NCI-H345 treated with DMSO at 0.1 percent for 48 hours (cell line): Measurements from ENCODE around the gene KMO.
A peak's percentile ranks its signal among the peaks of the same experiment; 100 is the strongest.

Experiments used
- DNase-seq: peaks from one replicate; lab custom pipeline; 2025; ENCODE audit not compliant: unreplicated experiment; lab: John Stamatoyannopoulos, UW

Gene KMO

DNA sequence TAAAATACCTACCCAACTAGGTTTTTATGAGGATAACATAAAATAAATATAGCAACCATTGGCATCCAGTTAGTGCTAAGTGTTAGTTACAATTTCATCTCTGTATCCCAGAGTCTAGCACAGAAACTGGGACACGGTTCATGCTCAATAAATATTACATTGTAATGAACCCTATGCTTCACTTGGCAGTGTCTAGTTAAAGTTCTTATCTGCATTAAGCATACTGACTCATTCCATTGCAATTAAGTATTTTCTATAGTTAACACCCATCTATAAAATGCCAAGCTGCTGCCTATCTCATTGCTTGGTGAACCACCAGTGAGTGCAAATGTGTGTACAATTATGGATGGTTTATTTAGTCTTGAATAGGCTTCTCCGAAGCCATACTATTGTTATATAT lies 92.8 kb downstream of the KMO start:
- DNase-seq, result no peak

DNA sequence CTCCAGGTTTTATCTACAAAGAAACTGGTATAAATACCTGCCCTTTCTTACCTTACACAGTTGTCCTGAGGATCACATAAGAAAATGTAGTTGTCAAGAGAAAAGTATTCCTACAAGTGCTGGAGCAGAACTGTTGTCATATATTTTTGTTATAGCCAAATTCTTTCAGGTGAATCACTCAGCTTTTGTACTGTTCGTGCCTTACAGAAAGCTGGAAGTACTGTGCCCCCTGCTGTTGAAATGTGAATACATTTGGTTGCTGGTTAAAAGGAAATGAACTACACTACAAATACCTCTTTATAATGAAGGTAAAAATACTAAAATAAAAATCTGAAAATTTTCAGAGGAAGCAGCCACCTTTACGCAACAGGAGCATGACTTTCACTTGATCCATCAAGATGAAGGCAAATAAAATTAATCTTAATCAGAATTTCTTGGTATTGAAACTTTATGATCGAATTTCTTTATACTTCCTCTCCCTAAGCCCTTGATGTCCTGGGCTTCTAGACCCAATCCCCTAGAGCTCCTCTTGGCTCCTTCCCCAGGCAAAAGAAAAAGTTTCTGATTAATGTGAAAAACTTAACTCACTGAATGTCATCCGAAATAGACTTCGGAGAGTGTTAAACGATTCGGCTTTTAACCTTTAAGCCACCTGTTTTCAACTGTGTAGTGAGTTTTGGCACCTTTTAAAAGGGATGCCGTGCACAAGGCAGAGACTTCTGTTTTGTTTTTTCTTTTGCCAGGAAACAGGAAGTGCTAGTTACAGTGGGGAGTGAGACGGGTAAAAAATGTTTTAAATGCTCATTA lies 95.5 kb downstream of the KMO start:
- DNase-seq, result no peak

DNA sequence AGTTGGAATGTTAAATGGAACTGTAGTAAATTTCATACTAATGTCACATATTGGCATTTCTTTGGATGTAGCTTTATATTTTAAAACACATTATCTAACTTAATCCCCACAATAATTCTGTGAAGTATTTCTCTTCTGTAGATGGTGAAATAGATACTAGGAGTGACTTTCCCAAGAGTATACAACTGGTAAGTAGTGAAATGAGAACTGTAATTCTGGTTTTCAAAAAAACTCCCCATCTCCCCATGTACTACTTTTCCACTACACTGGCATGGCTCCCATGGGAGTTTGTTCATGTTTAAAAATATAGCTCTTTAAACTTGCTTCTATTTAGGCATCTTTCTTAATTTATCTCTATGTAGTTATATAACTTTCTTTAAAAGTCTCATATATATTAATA lies 97.8 kb downstream of the KMO start:
- no peak for DNase-seq

DNA sequence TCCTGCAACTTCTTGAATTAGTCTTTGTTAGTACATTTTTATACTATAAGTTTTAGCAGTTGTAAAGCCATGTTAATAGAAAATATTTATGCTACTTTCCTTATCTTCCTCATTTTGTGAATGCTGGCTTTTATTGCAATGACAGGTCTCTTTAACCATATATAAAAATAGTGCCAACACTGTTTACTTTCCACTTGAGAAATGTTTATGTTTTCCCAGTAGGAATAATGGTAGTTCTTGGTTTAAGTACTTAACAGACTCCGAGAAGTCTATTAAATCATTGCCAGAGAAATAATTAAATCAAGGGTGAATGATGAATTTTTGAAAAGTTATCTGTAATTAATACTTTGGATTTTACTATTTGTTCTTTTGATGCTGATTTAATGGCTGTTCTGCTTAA lies 98.3 kb downstream of the KMO start:
- no peak for DNase-seq

DNA sequence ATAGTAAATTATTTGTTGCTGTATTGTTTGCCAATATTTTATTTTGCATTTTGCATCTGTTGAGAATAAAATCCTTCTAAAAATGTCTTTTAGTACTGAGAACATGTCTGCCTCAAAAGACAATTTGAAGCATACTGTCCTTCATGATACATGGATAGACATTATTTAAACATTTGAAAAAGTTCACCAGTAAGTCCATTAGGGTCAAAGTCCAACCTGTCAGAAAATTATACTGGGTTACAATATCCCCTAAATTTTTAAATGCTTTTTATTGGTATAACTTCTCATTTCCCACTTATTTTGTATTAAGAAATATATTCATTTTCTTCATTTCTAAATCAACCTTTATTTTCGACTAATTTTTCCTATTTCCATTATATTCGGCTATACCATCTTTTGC lies 98.7 kb downstream of the KMO start:
- no peak for DNase-seq

DNA sequence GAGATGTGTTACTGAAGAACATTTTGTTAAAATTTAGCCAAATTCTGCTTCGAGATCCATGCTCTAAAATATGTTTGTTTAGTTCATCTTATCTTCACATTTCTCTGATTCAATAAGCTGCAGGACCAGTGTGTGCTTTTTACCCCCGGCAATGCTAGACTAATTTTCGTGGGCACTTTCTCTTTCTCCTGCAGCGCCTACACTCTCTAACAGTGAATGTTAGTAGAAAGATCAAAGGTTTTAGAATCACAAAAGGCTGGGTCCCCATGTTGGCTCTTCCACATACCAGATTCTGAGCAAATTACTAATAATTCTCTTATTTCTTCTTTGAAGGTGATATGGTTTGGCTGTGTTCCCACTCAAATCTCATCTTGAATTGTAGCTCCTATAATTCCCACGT lies 99.5 kb downstream of the KMO start:
- no peak for DNase-seq

DNA sequence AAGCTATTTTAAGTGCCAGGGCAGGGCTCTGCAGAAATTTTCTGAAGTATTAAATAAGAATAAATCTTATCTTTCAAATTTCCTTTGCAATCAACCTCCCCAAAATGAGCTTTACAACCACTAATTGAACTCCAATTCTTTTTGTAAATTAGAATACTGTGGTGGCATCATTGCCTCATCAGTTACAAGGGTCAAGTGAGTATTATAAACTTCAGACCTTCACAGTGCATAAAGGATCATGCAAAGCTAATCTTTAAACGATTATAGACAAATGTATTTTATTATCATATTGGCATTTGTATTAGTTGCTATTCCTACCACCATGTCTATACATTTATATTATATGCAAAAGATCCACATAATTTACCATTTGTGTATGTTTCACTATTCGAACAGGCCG lies 100.8 kb downstream of the KMO start:
- no peak for DNase-seq

DNA sequence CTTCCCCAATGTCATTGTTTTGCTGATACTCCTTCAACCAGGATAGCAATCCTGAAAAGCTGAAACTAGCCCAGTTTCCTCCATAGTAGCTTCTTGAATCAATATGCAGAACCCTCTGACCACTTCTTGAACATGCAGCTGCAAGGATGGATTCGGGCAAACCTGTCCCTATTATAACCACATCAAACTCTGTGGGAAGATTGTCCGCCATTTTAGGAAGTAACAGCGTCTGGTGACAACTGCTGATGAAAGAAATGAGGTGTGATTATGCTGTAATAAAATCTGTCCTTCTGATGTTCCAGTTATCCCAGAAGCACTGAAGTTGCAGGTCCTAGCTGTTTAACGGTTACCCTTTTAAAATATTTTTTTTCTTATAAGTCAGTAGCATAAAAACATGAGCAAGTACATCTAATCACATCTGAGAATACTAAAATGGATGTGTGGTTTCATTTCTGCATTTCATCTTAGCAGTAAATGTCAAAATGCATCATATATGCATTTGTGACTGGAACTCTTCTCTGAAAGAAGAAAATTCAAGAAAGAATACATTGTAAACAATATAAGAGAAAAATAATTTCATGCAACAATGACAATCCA lies 103.5 kb downstream of the KMO start:
- DNase-seq, result no peak

DNA sequence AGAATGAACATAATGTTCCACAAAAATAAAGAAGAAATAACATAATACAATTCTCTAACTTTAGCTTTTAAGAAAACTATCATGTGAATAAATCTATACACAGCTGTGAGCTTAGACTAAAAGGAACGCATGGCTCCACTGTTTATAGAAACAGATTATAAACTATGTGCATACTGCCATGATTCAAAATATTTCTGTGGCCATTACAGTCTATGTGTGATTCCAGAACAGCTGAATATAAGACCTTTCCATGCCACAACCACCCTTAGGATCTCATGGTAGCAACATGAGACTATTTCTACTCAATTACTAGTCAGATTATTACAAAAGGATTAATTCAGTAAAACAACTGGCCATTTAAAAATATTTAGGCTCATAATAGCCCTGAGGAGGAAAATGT lies 104.1 kb downstream of the KMO start:
- no peak for DNase-seq

DNA sequence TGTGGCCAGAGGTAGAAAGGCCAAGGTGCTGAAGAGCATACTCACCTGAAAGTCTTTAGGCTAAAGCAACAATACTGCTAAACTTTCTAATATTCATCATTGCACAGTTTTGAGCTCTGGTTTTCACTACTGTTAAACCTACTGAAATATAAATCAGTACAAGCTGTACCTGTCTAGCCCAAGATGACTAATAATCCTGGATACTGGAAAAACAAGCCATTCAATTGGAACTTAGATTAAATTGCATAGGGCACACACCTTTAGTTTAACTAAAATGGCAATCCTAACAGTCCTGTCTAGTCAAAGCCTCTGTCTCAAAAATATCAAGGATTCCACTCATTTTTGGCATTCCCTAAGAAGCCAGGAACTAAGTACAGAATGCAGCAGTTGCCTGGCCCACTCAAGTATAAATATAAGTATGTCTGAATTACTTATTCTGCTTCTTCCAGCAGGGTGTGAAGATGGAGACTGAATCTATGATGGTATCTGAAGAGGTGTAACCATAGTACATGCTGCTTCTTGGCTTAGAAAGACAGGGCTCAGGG lies 104.9 kb downstream of the KMO start:
- DNase-seq, result no peak

DNA sequence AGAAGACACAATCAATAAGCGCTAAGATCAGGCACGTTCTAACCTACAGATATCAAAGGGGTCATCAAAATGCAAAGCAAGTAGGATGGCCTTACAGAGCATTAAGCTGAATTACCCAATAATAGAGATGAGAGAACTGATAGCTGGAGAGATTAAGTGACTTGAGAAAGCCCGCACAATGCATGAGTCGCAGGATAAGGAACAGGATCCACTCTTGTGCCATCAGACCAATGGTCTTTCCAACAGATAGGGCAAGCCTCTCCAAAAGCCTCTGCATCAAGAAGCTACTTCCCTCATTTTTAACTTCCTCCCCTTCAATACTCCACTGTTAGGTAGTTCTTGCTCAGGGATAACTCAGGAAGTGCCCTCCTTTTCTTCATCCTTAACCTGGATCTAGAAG lies 105.4 kb downstream of the KMO start:
- DNase-seq, result no peak

DNA sequence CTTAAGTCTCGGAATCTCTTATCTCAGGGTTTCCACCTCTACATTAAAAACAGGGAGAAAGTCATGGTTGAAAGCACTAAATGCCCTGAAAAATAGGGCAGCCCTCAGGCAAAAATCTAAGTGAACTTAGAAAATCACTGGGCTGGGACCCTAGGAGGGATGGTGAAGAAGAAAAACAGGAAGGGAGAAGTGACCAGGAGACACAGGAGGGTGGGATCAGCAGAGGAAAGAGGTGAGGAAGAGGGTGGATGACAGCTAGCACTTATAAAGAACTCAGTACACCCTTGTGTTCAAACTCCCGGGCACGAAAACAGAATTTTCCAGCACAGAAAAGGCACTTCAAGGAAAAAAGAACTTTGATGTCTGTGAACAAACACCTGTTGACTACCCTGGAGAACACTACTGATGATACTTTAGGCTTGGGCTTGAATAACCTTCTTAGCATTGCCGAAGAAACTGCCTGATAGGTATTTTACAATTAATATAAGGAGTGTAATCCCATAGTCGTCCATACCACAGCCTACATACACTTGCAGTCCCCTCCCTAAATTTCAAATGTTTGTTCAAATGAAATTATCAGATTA lies 106.0 kb downstream of the KMO start:
- DNase-seq, result no peak

DNA sequence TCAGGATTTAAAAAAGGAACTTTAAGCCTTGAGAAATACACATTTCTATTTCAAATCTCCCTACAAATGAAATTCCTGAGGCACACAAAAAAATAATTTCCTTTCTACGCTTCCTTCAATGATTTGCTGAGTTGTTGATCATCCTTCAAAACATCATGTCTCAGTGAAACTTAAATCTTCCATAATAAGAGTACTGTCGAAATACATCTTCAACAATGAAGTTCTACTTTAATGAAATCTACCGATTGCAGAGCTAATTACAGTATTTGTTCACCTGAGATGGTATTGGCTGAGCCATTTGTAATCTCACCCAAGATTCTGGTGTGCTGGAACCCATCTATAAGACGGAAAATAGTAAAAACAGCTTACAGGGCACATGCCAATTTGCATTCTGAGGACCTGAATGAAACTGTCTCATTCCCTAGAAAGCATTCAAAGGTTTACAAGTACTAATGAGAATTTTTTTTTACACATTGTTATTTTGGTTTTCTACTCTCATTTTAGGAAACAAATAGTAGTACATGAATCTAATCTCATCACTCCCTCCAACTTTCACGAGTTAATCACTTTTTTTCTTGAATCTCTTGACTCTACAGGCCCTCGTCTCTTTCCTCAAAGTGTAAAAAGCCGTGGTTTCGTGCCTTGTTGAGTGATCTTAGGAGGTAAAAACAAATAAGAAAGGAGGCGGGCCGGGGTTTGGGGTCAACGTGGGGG lies 106.9 kb downstream of the KMO start:
- DNase-seq, result no peak

DNA sequence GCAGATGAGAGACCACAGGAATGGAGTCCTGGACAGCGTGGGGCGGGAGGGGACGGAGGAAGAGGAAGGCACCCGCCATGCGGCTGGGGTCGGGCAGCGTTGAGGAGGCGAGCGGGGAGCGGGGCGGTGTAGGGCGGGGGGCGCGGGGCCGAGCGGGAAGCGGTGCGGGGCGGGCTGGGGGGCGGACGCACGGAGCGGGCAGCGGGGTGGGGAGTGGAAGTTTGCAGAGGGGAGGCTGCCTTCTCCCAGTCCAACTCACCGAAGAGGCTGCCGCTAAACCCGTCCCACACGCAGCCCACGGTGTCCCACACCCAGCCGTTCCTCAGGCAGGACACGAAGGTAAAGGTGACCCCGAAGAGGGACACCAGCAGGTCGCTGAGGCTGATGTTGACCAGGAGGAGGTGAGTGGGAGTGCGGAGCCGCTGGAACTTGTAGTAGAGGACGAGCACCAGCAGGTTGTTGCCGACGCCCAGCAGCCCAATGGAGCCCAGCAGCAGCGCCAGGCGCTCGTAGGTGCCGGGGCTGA lies 107.5 kb downstream of the KMO start:
- DNase-seq, result no peak

DNA sequence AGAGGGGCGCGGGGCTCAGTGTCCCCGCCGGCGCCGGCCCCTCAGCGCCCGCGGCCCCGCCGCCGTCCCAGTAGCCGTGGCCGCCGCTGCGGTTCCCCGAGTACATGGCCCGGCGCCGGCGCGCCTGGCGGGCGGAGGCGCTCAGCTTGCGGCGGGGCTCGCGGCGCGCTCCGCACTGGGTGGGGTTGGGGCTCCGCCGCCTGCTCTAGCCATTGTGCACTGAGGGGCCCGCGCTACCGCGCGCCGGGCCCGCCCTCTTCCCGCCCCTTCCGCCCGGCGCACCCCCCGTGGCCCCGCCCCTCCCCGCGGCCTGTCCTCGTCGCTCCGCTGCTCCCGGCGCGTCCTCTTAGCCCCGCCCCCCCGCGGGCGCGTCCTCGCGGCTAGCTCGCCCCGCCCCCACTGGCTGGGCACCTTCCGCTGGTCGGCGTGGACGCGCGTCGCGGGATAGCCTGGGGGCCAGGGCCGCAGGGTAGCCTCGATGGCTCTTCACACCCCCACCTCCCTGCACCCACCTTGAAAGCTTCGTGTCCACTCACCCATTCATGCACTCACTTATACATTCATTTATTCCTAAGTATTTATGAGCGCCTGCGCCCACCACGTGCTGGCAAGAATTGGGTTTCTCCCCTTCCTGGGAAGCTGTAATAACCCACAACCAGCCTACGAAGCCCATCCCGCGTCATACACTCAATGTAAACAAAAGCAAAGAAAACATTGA lies 108.1 kb downstream of the KMO start, which contains the start of the genes CHML and OPN3:
CHML (minus strand) TSS at position 221 of the 718 bp plus-strand sequence. CDS start 4,603 bp downstream, outside the sequence.
OPN3 (minus strand) TSS at position 221 of the 718 bp plus-strand sequence; CDS start at position 106, 115 bp downstream.
- DNase-seq, result peak; percentile 80

DNA sequence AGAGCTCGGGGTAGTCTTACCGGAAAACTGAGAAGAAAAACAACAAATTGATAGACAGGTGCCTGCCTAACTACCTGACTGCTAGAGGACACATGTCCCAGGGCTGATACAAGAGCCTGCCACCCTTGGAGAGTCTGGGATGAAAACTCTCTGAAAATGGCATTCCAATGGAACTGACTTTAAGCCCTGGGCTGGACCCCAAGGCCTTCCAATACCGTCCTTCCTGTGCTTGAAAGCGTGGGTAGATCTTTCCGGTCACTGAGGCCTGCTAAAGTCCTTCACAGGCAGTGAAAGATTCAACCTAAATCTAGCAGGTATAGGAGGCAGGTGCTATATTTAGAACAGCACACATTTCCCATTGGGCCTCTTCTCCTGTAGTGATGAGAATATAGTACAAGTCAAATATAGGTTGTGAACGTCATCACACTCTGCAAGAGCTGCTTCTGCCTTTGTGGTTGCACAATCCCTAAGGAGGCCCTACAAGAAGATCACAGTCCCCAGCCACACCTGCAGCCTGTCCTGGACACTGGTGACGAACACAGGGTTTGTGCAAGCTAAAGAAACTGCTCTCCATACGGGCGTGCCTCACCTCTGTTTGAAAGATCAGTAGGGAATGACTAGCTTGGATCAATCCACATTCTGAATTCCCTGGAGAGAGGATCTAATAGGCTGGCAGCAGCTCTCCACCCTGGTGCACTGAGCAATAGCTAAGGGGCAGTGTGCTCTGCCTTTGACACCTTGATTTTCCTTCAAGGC lies 108.9 kb downstream of the KMO start:
- no peak for DNase-seq

DNA sequence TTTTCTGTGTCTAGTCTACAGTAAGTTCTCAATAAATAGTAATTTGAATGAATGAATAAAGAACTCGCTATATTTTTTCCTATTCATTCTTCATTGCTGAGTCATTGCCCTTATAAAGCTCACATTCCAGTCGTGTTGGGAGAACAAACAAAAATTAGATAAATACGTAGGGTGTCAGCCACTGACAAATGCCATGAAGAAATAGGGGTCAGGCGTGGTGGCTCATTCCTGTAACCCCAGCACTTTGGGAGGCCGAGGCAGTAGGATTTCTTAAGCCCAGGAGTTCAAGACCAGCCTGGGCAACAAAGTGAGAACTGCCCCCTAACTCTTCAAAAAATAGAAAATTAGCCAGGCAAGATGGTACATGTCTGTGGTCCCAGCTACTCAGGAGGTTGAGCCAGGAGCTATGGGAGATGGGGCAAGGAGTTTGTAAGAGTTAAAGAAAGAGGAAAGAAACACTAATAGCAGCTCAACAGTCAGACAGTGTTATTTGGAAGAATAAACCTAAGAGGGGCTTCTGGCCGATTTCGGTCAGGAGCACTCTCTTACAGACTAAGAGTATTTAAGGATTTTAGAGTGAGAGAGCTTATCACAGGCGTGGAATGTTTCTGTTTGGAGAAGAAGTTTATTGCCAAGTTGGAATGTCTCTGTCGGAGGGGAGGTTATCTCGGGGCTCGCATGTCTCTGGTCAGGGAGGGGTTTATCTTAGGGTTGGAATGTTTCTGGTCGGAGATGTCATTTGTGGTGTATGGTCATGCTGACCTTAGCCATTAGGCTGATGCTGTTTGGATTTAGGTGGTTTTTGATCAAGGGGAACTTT lies 109.8 kb downstream of the KMO start:
- DNase-seq, result no peak

DNA sequence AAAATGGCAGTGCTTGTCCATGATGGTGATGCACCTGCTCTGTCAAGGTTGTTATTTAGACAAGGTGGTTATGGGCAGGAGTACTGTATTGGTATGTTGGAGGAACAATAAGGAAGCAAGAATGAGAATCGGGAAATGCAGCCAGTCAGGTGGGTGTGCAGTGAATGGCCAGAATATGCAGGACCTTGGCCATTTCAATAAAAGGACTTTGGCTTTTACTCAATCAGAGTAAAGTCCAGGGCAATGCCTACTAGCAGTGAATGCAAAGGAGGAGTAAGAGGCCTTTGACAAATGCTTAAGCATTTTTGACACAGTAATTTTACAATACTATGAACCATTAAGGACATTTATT lies 110.4 kb downstream of the KMO start:
- DNase-seq, result no peak

DNA sequence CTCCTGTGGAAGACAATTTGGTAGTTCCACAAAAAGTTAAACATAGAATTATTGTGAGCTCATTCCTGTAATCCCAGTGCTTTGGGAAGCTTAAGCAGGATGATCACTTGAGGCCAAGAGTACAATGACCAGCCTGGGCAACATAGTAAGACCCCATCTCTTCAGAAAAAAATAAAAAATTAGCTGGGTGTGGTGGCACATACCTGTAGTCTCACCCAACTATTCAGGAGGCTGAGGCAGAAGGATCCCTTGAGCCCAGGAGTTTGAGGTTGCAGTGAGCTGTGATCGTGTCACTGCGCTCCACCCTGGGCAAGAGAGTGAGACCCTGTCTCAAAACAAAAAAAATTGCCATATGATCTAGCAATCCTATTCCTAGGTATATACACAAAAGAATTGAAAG lies 112.1 kb downstream of the KMO start:
- DNase-seq, result no peak
